SK-N-SH treated with all-trans-retinoic acid at 6 μM for 48 hours (cell line): ENCODE results near the gene SP3.

ENCODE experiments used
- ATAC-seq: fragments of 200-7000 bp; cut with Tn5 transposase; 3 replicates; pipeline ENCODE4 v1.9.1; 2020; ENCODE audit warnings: mild to moderate bottlenecking, moderate library complexity
- ARNTL ChIP-seq: fragments of 450-650 bp; formaldehyde crosslinking; IDR thresholded peaks from 2 replicates; pipeline ENCODE4 v1.5.0; 2020; ENCODE audit warnings: low read depth, mild to moderate bottlenecking, moderate library complexity, borderline replicate concordance
- BACH2 ChIP-seq: fragments of 250-450 bp; sonication (Bioruptor Pico); IDR thresholded peaks from 2 replicates; pipeline ENCODE4 v1.9.0; 2021; ENCODE audit warnings: mild to moderate bottlenecking, borderline replicate concordance
- CREB5 ChIP-seq: fragments of 250-450 bp; sonication (Bioruptor Pico); IDR thresholded peaks from 2 replicates; pipeline ENCODE4 v1.5.1; 2020; ENCODE audit warnings: low read depth, mild to moderate bottlenecking, moderate library complexity
- CSDC2 ChIP-seq: fragments of 250-450 bp; sonication (Bioruptor Pico); IDR thresholded peaks from 2 replicates; pipeline ENCODE4 v1.5.0; 2020; ENCODE audit warnings: mild to moderate bottlenecking, moderate library complexity
- ESRRG ChIP-seq: fragments of 250-450 bp; sonication (Bioruptor Pico); IDR thresholded peaks from 2 replicates; pipeline ENCODE4 v1.6.1; 2021; ENCODE audit warnings: mild to moderate bottlenecking
- GLIS3 ChIP-seq: fragments of 250-450 bp; sonication (Bioruptor Pico); IDR thresholded peaks from 2 replicates; pipeline ENCODE4 v1.5.0; 2020; ENCODE audit warnings: mild to moderate bottlenecking, moderate library complexity
- ISL1 ChIP-seq: fragments of 250-450 bp; sonication (Bioruptor Pico); IDR thresholded peaks from 2 replicates; pipeline ENCODE4 v2.1.2; 2022; ENCODE audit warnings: mild to moderate bottlenecking, moderate library complexity
- OSR1 ChIP-seq: fragments of 250-450 bp; sonication (Bioruptor Pico); IDR thresholded peaks from 2 replicates; pipeline ENCODE4 v1.8.0; 2022; ENCODE audit warnings: moderate library complexity, mild to moderate bottlenecking, inconsistent platforms
- RARB ChIP-seq: fragments of 250-450 bp; sonication (Bioruptor Pico); IDR thresholded peaks from 2 replicates; pipeline ENCODE4 v1.8.0; 2021; ENCODE audit warnings: mild to moderate bottlenecking, moderate library complexity
- SNAI2 ChIP-seq: fragments of 250-450 bp; sonication (Bioruptor Pico); IDR thresholded peaks from 2 replicates; pipeline ENCODE4 v1.5.0; 2020; ENCODE audit warnings: mild to moderate bottlenecking, moderate library complexity
- TCF4 ChIP-seq: fragments of 250-450 bp; sonication (Bioruptor Pico); IDR thresholded peaks from 2 replicates; pipeline ENCODE4 v1.8.0; 2021; ENCODE audit warnings: mild to moderate bottlenecking, moderate library complexity, borderline replicate concordance
- TOX ChIP-seq: fragments of 250-450 bp; sonication (Bioruptor Pico); IDR thresholded peaks from 2 replicates; pipeline ENCODE4 v1.8.0; 2021; ENCODE audit warnings: mild to moderate bottlenecking, moderate library complexity, borderline replicate concordance
- TSHZ2 ChIP-seq: fragments of 250-450 bp; sonication (Bioruptor Pico); IDR thresholded peaks from 2 replicates; pipeline ENCODE4 v1.5.0; 2020; ENCODE audit warnings: mild to moderate bottlenecking, moderate library complexity
- ZC3H10 ChIP-seq: fragments of 250-450 bp; sonication (Bioruptor Pico); IDR thresholded peaks from 2 replicates; pipeline ENCODE4 v1.5.1; 2021; ENCODE audit warnings: mild to moderate bottlenecking, moderate library complexity
- ZFP3 ChIP-seq: fragments of 250-450 bp; sonication (Bioruptor Pico); IDR thresholded peaks from 2 replicates; pipeline ENCODE4 v1.5.0; 2020; ENCODE audit warnings: mild to moderate bottlenecking, moderate library complexity
- ZFP30 ChIP-seq: fragments of 450-650 bp; formaldehyde crosslinking; IDR thresholded peaks from 2 replicates; pipeline ENCODE4 v1.5.0; 2022; ENCODE audit warnings: mild to moderate bottlenecking, moderate library complexity
- ZNF565 ChIP-seq: fragments of 450-650 bp; formaldehyde crosslinking; conservative IDR thresholded peaks from 2 replicates; pipeline ENCODE4 v1.5.0; 2020; ENCODE audit warnings: low read depth, mild to moderate bottlenecking, moderate library complexity
- ZNF70 ChIP-seq: fragments of 450-650 bp; formaldehyde crosslinking; IDR thresholded peaks from 2 replicates; pipeline ENCODE4 v1.5.0; 2020; ENCODE audit warnings: mild to moderate bottlenecking, moderate library complexity
- ZNF8 ChIP-seq: fragments of 450-650 bp; formaldehyde crosslinking; IDR thresholded peaks from 2 replicates; pipeline ENCODE4 v1.5.0; 2020; ENCODE audit warnings: mild to moderate bottlenecking, moderate library complexity
- TF ChIP-seq, protein P1 (sequence below): fragments of 250-450 bp; sonication (Bioruptor Pico); IDR thresholded peaks from 2 replicates; pipeline ENCODE4 v1.5.1; 2021; ENCODE audit warnings: mild to moderate bottlenecking, moderate library complexity

The SP3 gene

DNA sequence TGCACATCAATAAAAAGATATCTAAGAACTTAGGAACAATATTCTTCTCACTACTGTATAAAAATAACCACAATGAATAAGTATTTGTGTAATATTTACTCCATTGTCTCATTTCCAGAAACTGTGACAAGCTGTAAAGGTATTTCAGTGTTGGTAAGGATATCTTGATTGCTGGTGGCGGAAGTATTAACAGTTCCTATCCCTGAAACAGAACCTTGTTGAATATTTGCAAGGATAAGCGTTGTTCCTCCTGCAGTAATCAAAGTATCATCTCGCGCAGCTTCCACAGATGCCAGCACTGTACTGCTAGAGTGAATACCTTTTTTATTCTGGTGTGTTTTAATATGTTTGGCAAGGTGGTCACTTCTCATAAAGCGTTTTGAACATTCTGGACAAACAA lies 55.3 kb downstream of the SP3 start:
- no peak for ATAC-seq
- TF ChIP-seq BACH2 (CRISPR knock-in tag): no peak
- TF ChIP-seq ZFP30 (CRISPR knock-in tag): no peak
- no peak for TF ChIP-seq ISL1 (CRISPR knock-in tag)
- TF ChIP-seq TOX (CRISPR knock-in tag): no peak
- TF ChIP-seq RARB (CRISPR knock-in tag): no peak

DNA sequence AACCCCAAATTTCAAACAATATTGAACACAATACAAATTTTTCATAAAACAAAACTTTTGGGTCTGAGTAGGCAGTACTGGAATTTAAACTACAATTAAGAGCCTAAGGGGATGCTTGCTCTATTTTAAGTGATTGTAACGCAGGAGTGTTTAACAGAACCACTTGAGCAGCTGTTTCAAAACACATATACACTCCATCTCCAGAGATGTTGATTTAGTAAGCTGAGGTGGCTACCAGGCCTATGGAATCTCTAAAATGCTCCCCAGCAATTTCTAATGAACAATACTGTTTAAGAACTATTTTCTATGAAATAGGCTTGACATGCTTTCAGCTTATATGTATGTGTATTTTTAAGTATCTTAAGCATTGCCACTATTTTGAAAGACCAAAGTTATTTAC lies 58.5 kb downstream of the SP3 start:
- TF ChIP-seq ZNF70 (CRISPR knock-in tag) (no peak), TSHZ2 (CRISPR knock-in tag) (no peak), TOX (CRISPR knock-in tag) (no peak), ZNF8 (CRISPR knock-in tag) (no peak), SNAI2 (CRISPR knock-in tag) (no peak), ESRRG (no peak), ISL1 (CRISPR knock-in tag) (no peak), TCF4 (CRISPR knock-in tag) (no peak), RARB (CRISPR knock-in tag) (no peak), CSDC2 (CRISPR knock-in tag) (no peak), GLIS3 (CRISPR knock-in tag) (no peak), ARNTL (CRISPR knock-in tag) (no peak), ZNF565 (CRISPR knock-in tag) (no peak), OSR1 (CRISPR knock-in tag) (no peak)
- TF ChIP-seq, protein P1, sequence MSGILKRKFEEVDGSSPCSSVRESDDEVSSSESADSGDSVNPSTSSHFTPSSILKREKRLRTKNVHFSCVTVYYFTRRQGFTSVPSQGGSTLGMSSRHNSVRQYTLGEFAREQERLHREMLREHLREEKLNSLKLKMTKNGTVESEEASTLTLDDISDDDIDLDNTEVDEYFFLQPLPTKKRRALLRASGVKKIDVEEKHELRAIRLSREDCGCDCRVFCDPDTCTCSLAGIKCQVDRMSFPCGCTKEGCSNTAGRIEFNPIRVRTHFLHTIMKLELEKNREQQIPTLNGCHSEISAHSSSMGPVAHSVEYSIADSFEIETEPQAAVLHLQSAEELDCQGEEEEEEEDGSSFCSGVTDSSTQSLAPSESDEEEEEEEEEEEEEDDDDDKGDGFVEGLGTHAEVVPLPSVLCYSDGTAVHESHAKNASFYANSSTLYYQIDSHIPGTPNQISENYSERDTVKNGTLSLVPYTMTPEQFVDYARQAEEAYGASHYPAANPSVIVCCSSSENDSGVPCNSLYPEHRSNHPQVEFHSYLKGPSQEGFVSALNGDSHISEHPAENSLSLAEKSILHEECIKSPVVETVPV: no peak
- ATAC-seq: no peak

- no peak for ATAC-seq
These were observed 61.4 kb downstream of the SP3 start for GRCh38 chr2:173903601-173904394.

More at GRCh38 chr2:173903601-173904394, 61.4 kb downstream of the SP3 start:
- no peak for TF ChIP-seq TOX (CRISPR knock-in tag)
- no peak for TF ChIP-seq ZC3H10 (CRISPR knock-in tag)
- TF ChIP-seq ZFP30 (CRISPR knock-in tag): no peak
- TF ChIP-seq CREB5 (CRISPR knock-in tag): no peak
- TF ChIP-seq, protein P1: no peak
- TF ChIP-seq ZNF70 (CRISPR knock-in tag): no peak
- no peak for TF ChIP-seq ARNTL (CRISPR knock-in tag)
- TF ChIP-seq SNAI2 (CRISPR knock-in tag): no peak
- TF ChIP-seq GLIS3 (CRISPR knock-in tag): no peak
- TF ChIP-seq ZFP3 (CRISPR knock-in tag): no peak
- TF ChIP-seq CSDC2 (CRISPR knock-in tag): no peak
- TF ChIP-seq ISL1 (CRISPR knock-in tag): no peak
- TF ChIP-seq TCF4 (CRISPR knock-in tag): no peak
- no peak for TF ChIP-seq OSR1 (CRISPR knock-in tag)
- TF ChIP-seq, all 23 proteins: peak for 0
